NCI-H226 (cell line): Measurements from ENCODE around the gene RTEL1.
"Not testable (repeated sequence)": the region's sequence is repeated elsewhere in the genome, so short reads cannot be mapped to it uniquely, and the experiment has no call there.

Experiments used
- DNase-seq: peaks from one replicate; pipeline ENCODE4 v3.0.0-alpha.2; 2015

The RTEL1 gene, protein sequence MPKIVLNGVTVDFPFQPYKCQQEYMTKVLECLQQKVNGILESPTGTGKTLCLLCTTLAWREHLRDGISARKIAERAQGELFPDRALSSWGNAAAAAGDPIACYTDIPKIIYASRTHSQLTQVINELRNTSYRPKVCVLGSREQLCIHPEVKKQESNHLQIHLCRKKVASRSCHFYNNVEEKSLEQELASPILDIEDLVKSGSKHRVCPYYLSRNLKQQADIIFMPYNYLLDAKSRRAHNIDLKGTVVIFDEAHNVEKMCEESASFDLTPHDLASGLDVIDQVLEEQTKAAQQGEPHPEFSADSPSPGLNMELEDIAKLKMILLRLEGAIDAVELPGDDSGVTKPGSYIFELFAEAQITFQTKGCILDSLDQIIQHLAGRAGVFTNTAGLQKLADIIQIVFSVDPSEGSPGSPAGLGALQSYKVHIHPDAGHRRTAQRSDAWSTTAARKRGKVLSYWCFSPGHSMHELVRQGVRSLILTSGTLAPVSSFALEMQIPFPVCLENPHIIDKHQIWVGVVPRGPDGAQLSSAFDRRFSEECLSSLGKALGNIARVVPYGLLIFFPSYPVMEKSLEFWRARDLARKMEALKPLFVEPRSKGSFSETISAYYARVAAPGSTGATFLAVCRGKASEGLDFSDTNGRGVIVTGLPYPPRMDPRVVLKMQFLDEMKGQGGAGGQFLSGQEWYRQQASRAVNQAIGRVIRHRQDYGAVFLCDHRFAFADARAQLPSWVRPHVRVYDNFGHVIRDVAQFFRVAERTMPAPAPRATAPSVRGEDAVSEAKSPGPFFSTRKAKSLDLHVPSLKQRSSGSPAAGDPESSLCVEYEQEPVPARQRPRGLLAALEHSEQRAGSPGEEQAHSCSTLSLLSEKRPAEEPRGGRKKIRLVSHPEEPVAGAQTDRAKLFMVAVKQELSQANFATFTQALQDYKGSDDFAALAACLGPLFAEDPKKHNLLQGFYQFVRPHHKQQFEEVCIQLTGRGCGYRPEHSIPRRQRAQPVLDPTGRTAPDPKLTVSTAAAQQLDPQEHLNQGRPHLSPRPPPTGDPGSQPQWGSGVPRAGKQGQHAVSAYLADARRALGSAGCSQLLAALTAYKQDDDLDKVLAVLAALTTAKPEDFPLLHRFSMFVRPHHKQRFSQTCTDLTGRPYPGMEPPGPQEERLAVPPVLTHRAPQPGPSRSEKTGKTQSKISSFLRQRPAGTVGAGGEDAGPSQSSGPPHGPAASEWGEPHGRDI (N-terminal part only)

DNA sequence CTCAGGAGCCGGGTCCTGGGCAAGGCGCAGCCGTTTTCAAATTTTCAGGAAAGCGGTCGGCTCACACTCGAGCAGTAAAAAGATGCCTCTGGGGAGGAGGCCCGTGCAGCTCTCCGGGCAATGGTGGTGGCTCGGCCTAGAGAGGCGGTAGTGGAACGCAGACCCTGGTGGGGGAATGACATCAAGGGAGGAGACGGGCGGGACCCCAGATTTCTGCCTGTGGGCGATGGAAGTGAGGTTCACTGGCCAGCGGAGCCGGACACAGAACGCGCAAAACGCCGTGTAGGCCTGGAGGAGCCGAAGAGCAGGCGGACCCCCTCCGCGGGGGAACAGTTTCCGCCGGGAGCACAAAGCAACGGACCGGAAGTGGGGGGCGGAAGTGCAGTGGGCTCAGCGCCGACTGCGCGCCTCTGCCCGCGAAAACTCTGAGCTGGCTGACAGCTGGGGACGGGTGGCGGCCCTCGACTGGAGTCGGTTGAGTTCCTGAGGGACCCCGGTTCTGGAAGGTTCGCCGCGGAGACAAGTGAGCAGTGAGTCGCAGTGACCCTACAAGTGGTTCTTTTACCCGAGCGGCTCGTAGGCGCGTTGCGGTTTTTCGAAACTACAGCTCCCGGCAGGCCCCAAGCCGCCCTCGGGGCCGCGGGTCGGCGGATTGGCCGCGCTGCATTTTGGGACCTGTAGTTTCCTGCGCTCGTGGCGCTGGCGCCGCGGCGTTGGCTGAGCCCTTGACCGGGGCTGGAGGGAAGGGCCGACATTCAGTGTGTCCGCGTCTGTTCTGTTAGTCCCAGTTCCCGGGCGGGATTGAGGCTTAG, at the start of gene RTEL1:
Gene RTEL1, plus strand, starts transcription at position 376 of the 812 bp plus-strand sequence. CDS start 1,091 bp downstream, outside the sequence.
- DNase-seq = peak; percentile 87

DNA sequence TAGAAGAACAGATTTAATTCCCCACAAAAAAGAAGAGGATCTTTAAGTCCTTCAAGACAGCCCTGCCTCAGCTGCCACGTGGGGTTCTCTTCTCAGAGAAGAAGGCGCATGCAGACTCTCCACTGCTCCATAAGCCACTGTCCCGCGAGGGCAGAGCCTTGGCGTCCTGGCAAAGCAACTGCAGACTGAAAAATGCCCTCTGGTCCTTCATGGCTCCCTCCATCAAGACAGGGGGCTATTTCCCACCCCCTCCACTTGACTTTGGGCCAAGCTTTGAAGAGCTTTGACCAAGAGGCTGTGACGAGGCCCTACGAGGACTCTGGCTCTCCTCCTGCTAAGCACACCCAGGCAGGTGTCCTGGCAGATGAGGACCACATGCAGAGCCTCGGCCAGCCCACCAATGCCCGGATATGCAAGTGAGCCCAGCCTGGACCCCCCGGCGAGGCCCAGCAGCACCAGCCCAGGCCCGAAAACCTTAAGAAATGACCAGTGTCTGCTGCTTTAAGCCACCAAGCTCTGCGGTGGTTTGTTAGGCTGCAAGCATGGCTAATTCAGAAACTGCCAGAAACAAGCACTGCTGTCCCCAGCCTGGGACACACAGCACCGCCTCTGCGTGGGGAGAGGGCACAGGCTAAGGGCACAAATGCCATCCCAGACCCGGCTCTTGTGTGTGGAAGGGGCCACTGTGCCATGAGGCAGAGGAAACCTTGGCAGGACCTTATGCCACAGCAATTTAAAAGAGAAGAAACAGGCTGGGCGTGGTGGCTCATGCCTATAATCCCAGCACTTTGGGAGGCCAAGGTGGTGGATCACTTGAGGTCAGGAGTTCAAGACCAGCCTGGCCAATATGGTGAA, 47.3 kb upstream of the RTEL1 start:
- DNase-seq = no peak

- DNase-seq = no peak
Observed at GRCh38 chr20:63611646-63612045, 46.5 kb upstream of the RTEL1 start.

DNA sequence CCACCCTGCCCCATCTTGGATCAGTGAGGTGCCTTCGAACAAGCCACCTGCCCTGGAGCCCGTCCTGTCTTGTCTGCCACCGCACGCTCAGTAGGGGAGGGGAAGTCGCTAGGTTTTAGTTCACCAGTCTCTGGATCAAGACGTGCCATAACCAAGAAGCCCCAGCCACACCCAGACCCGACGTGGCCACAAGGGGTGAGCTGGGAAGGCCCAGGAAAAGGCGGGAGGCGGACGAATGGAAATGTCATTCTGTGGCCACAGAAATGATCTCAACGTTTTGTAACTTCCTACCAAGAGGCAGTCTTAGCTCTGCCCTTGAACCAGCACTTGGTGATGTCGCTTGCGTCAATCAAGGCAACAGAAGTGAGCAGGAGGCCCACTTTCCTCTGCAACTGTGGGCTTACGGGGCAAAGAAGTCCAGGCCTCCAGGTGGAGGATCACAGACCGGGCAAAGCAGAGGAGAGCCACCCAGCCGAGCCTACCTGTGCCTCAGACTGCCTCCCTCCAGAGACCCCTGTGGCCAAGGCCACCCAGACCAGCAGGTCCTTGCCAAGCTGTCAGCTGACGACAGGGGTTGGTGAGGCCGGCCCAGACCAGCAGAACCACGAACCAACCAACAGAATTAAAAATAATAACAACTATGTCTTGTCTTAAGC, 45.7 kb upstream of the RTEL1 start:
- no peak for DNase-seq

DNA sequence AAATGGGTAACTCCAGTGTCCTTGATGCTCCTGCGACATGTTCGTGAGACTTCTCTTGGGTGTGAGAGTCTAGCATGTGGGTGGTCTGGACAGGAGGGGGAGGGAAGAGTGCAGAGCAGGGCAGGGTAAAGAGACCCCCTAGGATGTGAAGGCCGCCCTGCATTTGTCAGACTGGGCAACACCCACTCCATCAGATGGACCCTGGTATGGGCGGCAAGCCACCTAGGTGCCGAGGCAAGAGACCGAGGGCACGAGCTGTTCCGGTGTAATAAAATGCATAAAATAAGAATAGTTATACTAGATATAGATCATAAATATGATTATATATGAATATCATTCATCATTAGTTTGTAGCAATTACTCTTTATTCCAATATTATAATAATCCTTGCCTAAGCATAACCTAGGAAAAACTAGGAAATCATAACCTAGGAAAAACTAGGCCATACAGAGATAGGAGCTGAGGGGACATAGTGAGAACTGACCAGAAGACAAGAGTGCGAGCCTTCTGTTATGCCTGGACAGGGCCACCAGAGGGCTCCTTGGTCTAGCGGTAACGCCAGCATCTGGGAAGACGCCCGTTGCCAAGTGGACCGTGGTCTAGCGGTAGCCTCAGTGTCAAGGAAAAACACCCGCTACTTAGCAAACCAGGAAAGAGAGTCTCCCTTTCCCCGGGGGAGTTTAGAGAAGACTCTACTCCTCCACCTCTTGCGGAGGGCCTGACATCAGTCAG, 44.1 kb upstream of the RTEL1 start:
- DNase-seq = not testable (repeated sequence)

DNA sequence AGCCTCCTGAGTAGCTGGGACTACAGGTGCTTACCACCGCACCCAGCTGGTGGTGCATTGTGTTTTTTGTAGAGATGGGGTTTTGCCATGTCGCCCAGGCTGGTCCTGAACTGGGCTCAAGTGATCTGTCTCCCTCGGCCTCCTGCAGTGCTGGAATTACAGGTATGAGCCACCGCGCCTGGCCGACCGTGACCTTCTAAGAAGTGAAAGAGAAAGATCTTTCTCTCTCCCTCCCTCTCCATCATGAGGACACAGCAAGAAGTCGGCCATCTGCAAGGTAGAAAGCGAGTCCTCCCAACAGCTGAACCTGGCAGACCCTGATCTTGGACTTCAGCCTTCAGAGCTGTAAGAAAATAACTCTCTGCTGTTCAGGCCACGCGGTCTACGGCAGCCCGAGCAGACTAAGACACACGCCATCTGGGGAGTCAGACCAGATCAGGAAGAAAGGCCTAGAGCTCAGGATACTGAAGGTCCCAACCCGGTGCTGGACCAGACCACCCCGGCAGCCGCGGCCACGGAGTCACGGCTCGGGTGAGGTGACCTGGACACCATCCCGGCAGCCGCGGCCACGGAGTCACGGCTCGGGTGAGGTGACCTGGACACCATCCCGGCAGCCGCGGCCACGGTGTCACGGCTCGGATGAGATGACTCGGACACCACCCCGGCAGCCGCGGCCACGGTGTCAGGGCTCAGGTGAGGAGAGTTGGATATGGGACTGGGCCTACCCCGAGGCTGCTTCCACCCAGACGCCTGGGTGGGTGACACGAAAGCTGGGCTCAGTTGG, 40.8 kb upstream of the RTEL1 start:
- no peak for DNase-seq

DNA sequence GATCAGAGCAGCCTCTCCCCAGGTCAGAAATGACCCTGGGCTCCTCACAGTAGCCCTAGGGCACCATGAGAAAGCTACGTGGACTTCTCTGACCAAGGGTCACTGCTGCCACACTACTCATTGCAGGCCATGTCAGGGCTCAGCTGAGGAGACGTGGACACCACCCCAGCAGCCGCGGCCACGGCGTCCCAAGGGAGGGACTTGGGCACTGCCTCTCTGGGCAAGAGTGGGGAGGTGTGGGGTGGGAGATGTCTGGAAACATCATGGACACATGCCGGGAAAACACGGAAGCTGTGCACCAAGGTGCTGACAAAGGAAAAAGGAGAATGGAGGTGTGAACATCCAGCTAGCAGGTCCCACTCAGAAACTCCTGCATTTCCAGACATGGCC, 40.2 kb upstream of the RTEL1 start:
- DNase-seq = no peak

DNA sequence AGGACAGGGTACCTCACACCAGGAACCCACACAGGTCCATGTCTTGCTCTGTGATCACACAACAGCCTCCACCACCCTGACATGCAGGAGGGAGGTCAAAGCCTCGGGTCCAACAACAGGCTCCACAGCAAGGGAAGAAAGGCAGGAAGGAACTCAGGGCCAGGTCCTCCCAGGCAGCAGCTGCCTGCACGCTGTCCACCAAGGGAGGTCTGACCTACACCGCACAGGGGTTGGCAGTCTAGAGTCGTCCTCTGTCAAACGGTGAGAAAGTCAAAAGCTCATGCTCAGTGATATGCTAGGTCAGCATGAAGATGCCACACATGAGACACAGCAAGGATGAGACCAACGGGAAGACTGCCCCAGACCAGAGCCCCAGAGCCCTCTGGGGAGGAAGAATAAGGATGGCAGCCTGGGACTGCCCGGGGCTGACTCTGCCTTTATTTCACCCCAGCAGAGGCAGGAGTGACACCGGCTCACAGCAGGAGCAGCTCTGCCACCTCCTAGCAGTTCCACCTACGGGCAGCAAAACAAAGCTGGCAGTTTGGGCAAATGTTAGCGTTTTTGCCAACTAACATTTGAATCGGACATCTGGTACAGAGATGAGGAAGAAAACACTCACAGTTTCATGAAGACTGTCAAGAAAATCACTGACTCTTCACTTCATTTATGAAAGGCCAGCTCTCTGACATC, 39.7 kb upstream of the RTEL1 start:
- no peak for DNase-seq

DNA sequence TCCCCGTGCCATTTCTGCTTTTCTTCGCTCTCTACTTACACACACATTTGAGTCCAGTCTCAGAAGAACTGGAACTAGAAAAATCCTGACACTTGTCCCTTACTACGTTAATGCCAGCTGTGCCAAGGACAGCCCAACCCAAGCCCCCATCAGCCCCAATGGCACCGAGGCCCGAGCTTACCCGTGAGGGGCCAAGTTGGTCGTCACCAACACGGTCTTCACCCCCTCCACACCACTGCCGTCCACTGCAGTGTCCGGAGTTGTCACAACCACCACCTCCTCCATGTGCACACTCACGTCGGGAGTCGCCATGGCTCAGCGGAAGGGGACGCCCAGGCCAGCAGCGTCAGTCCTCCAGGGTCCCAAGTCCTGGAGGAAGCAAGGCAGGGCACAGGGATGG, 39.0 kb upstream of the RTEL1 start:
- DNase-seq = no peak

DNA sequence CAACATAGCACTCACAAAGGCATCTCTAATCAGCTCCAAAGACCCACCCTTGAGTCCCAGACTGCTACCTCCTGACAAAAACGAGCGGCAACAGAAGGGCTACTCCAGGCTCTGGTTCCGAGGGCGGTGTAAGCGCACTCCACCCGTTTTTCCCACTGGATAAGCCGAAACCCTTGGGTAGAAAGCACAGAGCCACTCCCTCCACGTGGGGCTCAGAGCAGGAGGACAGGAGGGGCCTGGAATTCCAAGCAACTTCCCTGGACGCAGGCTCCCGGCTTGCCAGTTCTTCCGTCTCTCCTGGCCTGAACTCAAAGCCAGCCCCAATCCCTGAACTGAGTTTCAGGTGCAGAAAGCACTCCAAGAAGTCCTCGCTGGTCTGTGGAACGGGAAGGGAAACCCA, 38.6 kb upstream of the RTEL1 start:
- DNase-seq = no peak

GRCh38 chr20:63620991-63621390, 37.1 kb upstream of the RTEL1 start:
- DNase-seq = no peak

DNA sequence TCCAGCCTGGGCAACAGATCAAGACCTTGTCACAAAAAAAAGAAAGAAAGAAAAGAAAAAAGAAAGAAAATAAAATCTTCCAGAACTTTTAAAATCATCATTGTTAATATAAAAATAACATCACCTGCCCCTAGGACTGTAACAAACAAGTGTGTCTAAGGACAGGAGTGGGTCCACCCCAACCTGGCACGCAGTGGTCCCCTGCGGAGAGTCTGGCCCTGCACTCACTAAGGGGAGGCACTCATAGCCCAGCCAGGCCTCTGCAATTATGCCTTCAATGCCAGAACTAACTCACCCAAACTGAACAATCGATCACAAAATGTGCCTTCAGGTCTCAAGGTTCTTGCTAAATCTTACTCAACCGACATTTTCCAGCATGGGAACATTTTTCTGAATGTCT, 36.0 kb upstream of the RTEL1 start:
- DNase-seq = no peak

GRCh38 chr20:63622732-63623131, 35.4 kb upstream of the RTEL1 start:
- no peak for DNase-seq

DNA sequence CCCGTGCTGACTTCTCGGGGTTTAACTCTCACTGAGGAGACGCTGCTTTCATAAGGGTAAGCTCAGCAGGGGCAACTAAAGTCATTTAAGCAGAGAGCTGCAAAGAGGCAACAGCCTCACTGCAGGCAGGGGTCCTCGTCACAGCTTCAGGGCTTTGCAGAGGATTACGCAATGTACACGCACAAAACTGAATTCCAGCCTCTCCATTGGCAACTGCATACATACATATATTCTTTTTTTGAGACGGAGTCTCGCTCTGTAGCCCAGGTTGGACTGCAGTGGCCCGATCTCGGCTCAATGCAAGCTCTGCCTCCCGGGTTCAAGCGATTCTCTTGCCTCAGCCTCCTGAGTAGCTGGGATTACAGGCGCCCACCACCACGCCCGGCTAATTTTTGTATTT, 33.6 kb upstream of the RTEL1 start:
- DNase-seq = no peak

- no peak for DNase-seq
Observed at GRCh38 chr20:63625771-63626423, 32.2 kb upstream of the RTEL1 start.

DNA sequence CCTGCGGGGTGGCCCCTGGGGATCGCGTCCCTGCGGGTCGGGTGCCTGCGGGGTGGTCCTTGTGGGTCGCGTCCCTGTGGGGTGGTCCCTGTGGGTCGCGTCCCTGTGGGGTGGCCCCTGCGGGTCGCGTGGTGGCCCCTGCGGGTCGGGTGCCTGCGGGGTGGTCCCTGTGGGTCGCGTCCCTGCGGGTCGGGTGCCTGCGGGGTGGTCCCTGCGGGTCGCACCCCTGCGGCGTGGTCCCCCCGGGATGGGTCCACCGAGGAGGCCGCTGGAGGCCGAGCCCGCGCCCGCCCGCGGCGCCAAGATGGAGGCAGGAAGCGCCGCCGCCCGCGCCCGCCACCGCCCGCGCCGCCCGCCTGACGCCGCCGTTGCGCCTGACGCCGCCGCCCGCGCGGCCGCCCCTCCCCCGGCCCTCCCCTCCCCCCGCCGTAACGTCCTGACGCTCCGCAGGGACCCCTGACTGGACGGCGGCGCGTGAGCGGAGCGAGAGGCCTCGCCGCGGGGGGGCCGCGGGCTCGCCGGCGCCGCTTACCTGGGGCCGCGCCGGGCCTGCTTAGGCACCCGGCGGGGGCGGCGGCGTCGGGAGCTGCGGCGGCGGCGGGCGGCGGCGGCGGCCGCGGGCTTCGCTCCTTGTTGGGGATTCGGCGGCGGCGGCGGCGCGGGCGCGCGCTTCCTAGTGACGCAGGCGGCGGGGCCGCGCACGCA, 31.5 kb upstream of the RTEL1 start, which contains the start of gene GMEB2:
Gene GMEB2, minus strand, starts transcription at position 678 of the 705 bp plus-strand sequence. CDS start 7,704 bp downstream, outside the sequence.
- DNase-seq = peak; percentile 57

GRCh38 chr20:63627129-63627750, 30.9 kb upstream of the RTEL1 start:
- peak; percentile 82 for DNase-seq
